ENCODE data around the gene DMBT1. TPM values are rescaled to one million over a fixed set of nuclear protein-coding genes. Genes with fewer than 3 reads are reported as not detected.

Gene DMBT1
- total RNA-seq, 1 donor from 2014 or later: not detected

- intact Hi-C loops (cut with DNase I): no loop called here
- peak in 1 of 2 donors; percentile 52 for DNase-seq (ENCODE audit: extremely low spot score in 2 of 2)
- no peak for TF ChIP-seq CTCF (IDR thresholded peaks at IDR 0.05)
- TF ChIP-seq POLR2A (IDR thresholded peaks at IDR 0.05): no peak
- Histone ChIP-seq H3K4me1 (no peaks in the 10 kb centered on the region), H3K27me3 (no peaks in the 10 kb centered on the region), H3K4me3 (no peak overlapping the region), H3K9me3 (no peaks in the 10 kb centered on the region), H3K36me3 (no peaks in the 10 kb centered on the region), H3K27ac (no peak overlapping the region)
Measured at GRCh38 chr10:122544493-122544892, 16.1 kb upstream of the DMBT1 start.

- Histone ChIP-seq H3K27me3 (no peaks in the 10 kb centered on the region), H3K9me3 (no peaks in the 10 kb centered on the region), H3K4me3 (no peak overlapping the region), H3K36me3 (no peaks in the 10 kb centered on the region), H3K27ac (no peak overlapping the region), H3K4me1 (no peaks in the 10 kb centered on the region)
- TF ChIP-seq CTCF (IDR thresholded peaks at IDR 0.05): no peak
- no peak for TF ChIP-seq POLR2AphosphoS5 (IDR thresholded peaks at IDR 0.05; ENCODE audit: insufficient read depth in 1 of 2, low read depth in 1 of 2)
- intact Hi-C loops (cut with DNase I): no loop called here
- DNase-seq (ENCODE audit: extremely low spot score in 2 of 2): no peak
Measured at GRCh38 chr10:122546242-122546641, 14.3 kb upstream of the DMBT1 start.

GRCh38 chr10:122548407-122549085 is 12.0 kb upstream of the DMBT1 start:
- H3K4me3 ChIP-seq: no peak overlapping the region
- intact Hi-C loops (cut with DNase I): no loop called here
- H3K27ac ChIP-seq: no peak overlapping the region
- TF ChIP-seq POLR2A (IDR thresholded peaks at IDR 0.05): no peak
- no peak for TF ChIP-seq POLR2AphosphoS5 (IDR thresholded peaks at IDR 0.05; ENCODE audit: insufficient read depth in 1 of 2, low read depth in 1 of 2)
- TF ChIP-seq CTCF (IDR thresholded peaks at IDR 0.05): no peak
- H3K4me1 ChIP-seq: no peaks in the 10 kb centered on the region
- no peaks in the 10 kb centered on the region for H3K27me3 ChIP-seq
- no peaks in the 10 kb centered on the region for H3K36me3 ChIP-seq
- DNase-seq (ENCODE audit: extremely low spot score in 2 of 2): no peak
- no peaks in the 10 kb centered on the region for H3K9me3 ChIP-seq

- H3K4me3 ChIP-seq: no peak overlapping the region
- intact Hi-C loops (cut with DNase I): no loop called here
- H3K36me3 ChIP-seq: no peaks in the 10 kb centered on the region
- no peaks in the 10 kb centered on the region for H3K4me1 ChIP-seq
- H3K27ac ChIP-seq: no peak overlapping the region
- TF ChIP-seq CTCF (IDR thresholded peaks at IDR 0.05): no peak
- no peak for TF ChIP-seq POLR2A (IDR thresholded peaks at IDR 0.05)
- TF ChIP-seq POLR2AphosphoS5 (IDR thresholded peaks at IDR 0.05; ENCODE audit: insufficient read depth in 1 of 2, low read depth in 1 of 2): no peak
- H3K9me3 ChIP-seq: no peaks in the 10 kb centered on the region
- no peak for DNase-seq (ENCODE audit: extremely low spot score in 2 of 2)
- H3K27me3 ChIP-seq: no peaks in the 10 kb centered on the region
Measured at GRCh38 chr10:122549636-122550035, 10.9 kb upstream of the DMBT1 start.

- Histone ChIP-seq H3K36me3 (no peaks in the 10 kb centered on the region), H3K27me3 (no peaks in the 10 kb centered on the region), H3K4me1 (no peaks in the 10 kb centered on the region), H3K4me3 (no peak overlapping the region), H3K27ac (no peak overlapping the region), H3K9me3 (no peaks in the 10 kb centered on the region)
- no peak for TF ChIP-seq POLR2AphosphoS5 (IDR thresholded peaks at IDR 0.05; ENCODE audit: insufficient read depth in 1 of 2, low read depth in 1 of 2)
- no peak for TF ChIP-seq CTCF (IDR thresholded peaks at IDR 0.05)
- TF ChIP-seq POLR2A (IDR thresholded peaks at IDR 0.05): no peak
- DNase-seq (ENCODE audit: extremely low spot score in 2 of 2): no peak
- intact Hi-C loops (cut with DNase I): no loop called here
Measured at GRCh38 chr10:122550427-122550826, 10.1 kb upstream of the DMBT1 start.
